IPS-NIHi11 (cell line): ENCODE data around the gene SPHKAP.
"Not testable (repeated sequence)": the region's sequence is repeated elsewhere in the genome, so short reads cannot be mapped to it uniquely, and the experiment has no call there.

ENCODE experiments used
- DNase-seq: peaks from one replicate; pipeline ENCODE4 v3.0.0; 2012; ENCODE audit warnings: mixed read lengths, low spot score

Gene SPHKAP

GRCh38 chr2:228181098-228182019 lies at the start of gene SPHKAP:
Gene SPHKAP (minus strand): TSS chr2:228181687. CDS start chr2:228181598, 89 bp downstream.
- DNase-seq = peak; percentile 29

GRCh38 chr2:228227466-228227865 lies 46.0 kb upstream of the SPHKAP start:
- no peak for DNase-seq

GRCh38 chr2:228224410-228224809 lies 42.9 kb upstream of the SPHKAP start:
- DNase-seq = no peak

- not testable (repeated sequence) for DNase-seq
Observed at GRCh38 chr2:228218593-228218992, 37.1 kb upstream of the SPHKAP start.

GRCh38 chr2:228197504-228197903 lies 16.0 kb upstream of the SPHKAP start:
- DNase-seq = no peak

- peak; percentile 30 for DNase-seq
Observed at GRCh38 chr2:228180181-228181097, 1.0 kb downstream of the SPHKAP start.

GRCh38 chr2:228167290-228167689 lies 14.2 kb downstream of the SPHKAP start:
- DNase-seq = no peak

GRCh38 chr2:228164718-228165117 lies 16.8 kb downstream of the SPHKAP start:
- DNase-seq = no peak

GRCh38 chr2:228157841-228158240 lies 23.6 kb downstream of the SPHKAP start:
- no peak for DNase-seq

- no peak for DNase-seq
Observed at GRCh38 chr2:228144961-228145360, 36.5 kb downstream of the SPHKAP start.

- DNase-seq = no peak
Observed at GRCh38 chr2:228140934-228141528, 40.5 kb downstream of the SPHKAP start.

- DNase-seq = no peak
Observed at GRCh38 chr2:228136027-228136426, 45.5 kb downstream of the SPHKAP start.

GRCh38 chr2:228135300-228135699 lies 46.2 kb downstream of the SPHKAP start:
- no peak for DNase-seq

- DNase-seq = no peak
Observed at GRCh38 chr2:228131833-228132232, 49.7 kb downstream of the SPHKAP start.

- DNase-seq = no peak
Observed at GRCh38 chr2:228126401-228126800, 55.1 kb downstream of the SPHKAP start.

- no peak for DNase-seq
Observed at GRCh38 chr2:228118940-228119339, 62.5 kb downstream of the SPHKAP start.

GRCh38 chr2:228107846-228108245 lies 73.6 kb downstream of the SPHKAP start:
- DNase-seq = no peak

GRCh38 chr2:228105526-228106250 lies 75.8 kb downstream of the SPHKAP start:
- DNase-seq = no peak

- DNase-seq = no peak
Observed at GRCh38 chr2:228104215-228104614, 77.3 kb downstream of the SPHKAP start.

GRCh38 chr2:228103379-228103778 lies 78.1 kb downstream of the SPHKAP start:
- DNase-seq = no peak

- DNase-seq = no peak
Observed at GRCh38 chr2:228102949-228103348, 78.5 kb downstream of the SPHKAP start.
